Endometrium (tissue), 2 donors: ENCODE measurements around the gene TCIRG1.
A peak's percentile ranks its signal among the peaks of the same experiment; 100 is the strongest.

Experiments
- FAIRE-seq: peaks from 2 replicates; lab custom pipeline; 2012; peaks lifted over from hg19 to GRCh38; lab: Jason Lieb, UNC
- donor health status: control.
- donor health status: control.

The TCIRG1 gene

GRCh38 chr11:68016904-68017817 lies 21.7 kb upstream of the TCIRG1 start:
- FAIRE-seq = no peak

DNA sequence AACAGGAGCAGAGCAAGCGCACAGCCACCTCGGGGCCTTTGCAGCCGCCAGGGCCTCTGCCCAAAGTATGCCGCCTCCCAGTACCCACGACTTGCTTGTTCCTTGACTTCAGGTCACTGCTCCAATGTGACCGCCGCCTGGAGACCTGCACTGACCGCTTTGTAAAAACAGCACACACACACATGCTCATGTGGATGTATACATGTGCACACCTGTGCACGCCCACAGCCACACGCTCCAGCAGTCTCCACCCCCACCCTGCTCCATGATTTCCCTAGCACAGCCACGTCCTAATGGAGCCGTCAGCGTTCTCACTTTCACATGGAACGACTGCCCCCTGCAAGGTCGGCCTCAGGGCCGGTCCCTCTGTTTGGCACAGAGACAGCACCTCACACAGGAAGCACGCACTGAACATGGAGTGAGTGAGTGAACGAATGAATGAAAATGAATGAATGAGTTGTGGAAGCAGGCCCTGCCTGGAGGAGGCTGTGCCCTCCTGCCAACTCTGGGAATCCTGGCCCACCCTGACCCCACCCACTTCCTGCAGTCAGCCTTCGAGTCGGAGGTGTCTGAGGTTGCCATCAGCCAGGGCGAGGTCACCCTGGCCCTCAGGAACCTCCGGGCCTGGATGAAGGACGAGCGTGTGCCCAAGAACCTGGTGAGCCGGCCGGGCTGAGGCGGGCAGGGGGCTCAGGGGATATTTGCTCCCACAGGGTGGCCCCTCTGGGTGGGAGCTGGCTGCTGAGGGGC lies 20.7 kb upstream of the TCIRG1 start:
- no peak for FAIRE-seq

DNA sequence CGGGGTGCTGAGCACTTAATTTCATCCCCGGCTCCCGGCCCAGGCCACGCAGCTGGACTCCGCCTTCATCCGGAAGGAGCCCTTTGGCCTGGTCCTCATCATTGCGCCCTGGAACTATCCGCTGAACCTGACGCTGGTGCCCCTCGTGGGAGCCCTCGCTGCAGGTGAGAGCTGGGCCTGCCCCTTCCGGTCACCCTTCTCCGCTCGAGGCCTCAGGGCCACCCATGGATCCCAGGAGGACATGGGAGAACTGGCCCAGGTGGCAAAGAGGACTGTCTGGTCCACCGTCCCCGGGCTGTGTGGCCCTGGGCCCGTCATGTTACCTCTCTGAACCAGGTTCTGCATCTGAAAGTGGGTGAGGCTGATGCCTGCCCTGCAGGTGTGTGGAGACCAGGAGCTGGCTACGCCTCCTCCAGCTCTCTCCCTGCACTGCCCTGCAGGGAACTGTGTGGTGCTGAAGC lies 20.1 kb upstream of the TCIRG1 start:
- no peak for FAIRE-seq

- FAIRE-seq = no peak
These were observed 19.3 kb upstream of the TCIRG1 start for GRCh38 chr11:68019486-68019885.

DNA sequence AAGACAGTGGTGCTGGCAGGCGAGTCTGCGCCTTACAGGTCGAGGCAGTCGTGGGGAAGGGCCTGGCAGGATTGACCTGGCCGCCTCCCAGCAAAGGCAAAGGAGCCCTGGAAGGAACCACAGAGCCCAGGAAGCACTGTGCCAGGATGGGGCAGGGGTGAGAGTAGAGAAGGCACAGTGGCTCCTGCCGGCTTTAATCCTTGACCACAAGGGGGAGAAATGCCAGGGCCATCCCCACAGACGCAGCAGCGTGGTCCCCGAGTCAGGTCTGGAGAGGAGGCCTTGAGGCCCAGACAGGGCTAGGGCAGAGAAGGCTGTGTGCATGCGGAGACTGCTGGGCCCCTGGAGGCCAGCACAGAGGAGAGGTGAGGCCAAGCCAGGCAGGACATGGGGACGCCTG lies 18.2 kb upstream of the TCIRG1 start:
- no peak for FAIRE-seq

- no peak for FAIRE-seq
These were observed 17.5 kb upstream of the TCIRG1 start for GRCh38 chr11:68021167-68021787.

- FAIRE-seq = no peak
These were observed 16.3 kb upstream of the TCIRG1 start for GRCh38 chr11:68022531-68022930.

DNA sequence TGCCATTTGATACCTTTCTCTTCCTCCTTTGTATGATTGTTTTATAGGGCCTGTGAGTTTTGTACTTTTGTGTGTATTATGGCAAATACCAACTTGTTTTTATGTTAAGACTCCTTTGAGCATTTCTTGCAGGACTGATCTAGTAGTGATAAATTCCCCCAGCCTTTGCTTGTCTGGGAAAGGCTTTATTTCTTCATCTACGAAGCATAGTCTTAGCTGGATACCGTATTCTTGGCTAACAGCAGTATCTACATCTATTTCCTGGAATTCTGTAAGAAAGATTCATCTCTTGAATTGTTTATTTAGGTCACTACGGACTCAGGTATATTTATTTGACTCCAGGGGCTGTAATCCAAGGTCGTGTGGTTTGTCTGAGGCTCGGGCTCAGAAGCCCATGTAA lies 14.3 kb upstream of the TCIRG1 start:
- FAIRE-seq = no peak

- no peak for FAIRE-seq
These were observed 13.8 kb upstream of the TCIRG1 start for GRCh38 chr11:68025047-68025446.

- FAIRE-seq = no peak
These were observed 12.3 kb upstream of the TCIRG1 start for GRCh38 chr11:68026391-68027105.

DNA sequence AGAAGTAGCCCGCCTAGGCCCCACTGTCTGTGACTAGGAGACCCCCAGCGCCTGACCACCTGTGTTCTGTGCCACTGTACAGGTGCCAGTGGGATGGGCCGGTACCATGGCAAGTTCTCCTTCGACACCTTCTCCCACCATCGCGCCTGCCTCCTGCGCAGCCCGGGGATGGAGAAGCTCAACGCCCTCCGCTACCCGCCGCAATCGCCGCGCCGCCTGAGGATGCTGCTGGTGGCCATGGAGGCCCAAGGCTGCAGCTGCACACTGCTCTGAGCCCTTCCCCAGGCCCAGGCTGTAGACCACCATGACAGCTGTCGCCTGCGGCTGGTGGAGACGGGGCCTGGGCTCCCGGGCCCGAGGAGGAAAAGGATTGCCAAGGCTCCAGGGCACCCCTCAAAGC lies 11.2 kb upstream of the TCIRG1 start:
- no peak for FAIRE-seq

DNA sequence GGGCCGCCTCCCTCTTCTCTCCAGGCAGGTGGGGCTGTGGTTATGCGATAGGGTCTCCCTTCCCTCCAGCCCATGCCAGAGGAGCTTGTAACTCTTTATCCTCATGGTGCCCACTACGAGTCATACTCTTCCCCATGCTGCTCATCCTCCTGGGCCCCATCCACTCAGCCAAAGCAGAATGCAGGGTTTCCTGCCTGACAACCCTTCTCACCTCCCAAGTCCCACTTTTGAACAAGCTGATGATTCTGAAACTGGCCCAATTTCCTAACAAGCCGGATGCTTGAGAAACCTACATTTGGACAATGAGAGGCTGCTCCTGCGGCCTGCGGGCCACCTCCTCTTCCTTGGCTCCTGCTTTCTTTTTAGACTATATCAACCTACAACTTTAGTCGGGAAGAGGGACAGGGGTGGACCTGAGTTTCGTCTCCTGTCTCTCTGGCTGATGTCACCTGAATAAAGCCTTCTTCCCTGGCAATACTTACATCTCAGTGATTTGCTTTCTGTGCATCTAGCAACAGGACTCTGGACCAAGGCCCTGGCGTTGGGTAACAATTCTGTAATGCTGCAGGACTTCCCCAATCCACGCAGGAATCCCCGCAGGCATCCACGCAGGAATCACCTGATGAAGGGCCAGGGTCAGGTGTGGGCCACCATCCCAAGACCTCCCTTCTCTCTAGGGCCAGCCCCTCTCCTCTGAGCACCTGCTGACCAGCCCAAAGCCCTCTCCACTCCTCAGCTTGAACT lies 9.9 kb upstream of the TCIRG1 start:
- FAIRE-seq = no peak

DNA sequence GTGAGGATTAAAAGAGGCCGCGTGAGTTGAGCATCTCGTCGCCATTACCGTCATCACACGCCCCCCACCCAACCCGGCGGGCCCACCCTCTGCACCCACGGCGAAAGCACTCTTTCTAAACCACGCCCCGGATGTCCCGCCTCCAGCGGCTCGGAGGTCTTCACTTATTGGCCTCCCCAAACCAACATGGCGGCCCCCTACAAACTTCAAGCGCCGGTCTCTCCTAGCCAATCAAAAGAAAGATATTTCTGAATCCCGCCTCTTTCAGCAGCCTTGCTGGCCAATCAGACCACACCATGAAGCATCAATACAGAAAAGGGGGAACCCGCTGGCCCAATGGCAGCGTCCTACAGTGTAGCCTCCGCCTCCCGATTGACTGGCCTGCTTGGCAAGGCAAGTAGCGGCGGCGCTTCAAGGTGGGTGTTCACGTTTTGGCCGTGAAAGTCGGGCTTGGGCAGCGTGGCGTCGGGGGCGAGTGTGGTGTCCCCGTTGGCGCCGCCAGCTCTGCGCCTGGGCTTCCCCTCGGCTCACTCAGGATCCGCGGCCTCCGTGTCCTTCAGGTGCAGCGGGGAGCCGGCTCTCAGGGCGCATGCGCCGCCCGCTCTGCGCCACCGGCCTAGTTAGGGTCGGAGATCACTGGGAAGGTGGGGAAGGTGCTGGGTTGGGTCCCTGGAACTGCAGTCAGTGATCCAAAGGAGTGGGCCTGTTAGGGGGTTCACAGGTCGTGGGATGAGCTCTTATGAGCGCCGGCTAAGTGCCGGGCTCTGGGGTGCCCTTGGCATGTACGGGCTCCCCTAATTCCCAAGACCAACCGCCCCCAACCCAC lies 8.3 kb upstream of the TCIRG1 start, which contains the start of gene NDUFS8:
TSS of gene NDUFS8 (plus strand) at position 364 of the 826 bp plus-strand sequence. CDS start 1,471 bp downstream, outside the sequence.
- peak; percentile 99 for FAIRE-seq

GRCh38 chr11:68031144-68031464 lies 7.7 kb upstream of the TCIRG1 start:
- FAIRE-seq = no peak

GRCh38 chr11:68032003-68032402 lies 6.8 kb upstream of the TCIRG1 start:
- no peak for FAIRE-seq

DNA sequence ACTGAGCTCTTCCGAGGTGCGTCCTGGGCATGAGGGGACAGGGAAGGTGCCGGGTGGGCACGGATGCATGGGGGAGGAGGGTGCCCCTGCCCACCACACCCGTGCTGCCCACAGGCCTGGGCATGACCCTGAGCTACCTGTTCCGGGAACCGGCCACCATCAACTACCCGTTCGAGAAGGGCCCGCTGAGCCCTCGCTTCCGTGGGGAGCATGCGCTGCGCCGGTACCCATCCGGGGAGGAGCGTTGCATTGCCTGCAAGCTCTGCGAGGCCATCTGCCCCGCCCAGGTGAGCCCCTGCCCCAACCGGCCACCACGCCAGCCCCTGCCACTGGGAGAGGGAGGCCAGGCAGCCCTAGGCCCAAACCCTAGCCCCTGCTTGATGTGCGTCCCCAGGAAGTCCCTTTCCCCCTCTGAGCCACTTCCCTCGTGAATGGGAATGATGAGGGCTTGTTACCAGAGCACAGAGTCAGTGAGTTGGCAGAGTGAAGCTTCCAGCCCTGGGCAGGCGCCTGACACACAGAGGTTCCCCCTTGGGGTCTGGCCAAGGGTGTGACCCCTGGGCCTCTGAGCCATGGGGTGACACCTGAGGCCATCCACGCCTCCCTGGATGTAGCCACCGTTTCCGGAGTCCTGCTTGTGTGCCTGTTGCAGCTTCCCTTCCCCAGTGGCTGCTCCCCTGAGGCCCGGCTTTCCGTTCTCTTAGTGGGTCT lies 5.7 kb upstream of the TCIRG1 start:
- FAIRE-seq = no peak

DNA sequence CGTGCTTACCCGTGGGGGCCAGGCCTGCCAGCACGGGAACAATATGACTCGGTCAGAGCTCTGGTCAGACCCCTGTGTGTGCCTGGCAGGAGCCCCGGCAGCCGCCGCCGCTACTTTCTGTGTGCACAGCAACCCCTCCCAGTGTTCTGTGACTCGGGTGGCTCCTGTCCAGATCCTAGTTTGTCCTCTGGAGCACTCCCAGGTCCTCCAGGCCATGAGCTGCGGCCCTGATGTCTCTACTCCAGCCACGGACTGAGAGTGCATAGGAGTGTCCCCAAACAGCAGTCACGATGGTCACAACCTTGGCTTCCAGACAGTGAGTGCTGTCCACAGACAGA lies 5.1 kb upstream of the TCIRG1 start:
- FAIRE-seq = no peak

DNA sequence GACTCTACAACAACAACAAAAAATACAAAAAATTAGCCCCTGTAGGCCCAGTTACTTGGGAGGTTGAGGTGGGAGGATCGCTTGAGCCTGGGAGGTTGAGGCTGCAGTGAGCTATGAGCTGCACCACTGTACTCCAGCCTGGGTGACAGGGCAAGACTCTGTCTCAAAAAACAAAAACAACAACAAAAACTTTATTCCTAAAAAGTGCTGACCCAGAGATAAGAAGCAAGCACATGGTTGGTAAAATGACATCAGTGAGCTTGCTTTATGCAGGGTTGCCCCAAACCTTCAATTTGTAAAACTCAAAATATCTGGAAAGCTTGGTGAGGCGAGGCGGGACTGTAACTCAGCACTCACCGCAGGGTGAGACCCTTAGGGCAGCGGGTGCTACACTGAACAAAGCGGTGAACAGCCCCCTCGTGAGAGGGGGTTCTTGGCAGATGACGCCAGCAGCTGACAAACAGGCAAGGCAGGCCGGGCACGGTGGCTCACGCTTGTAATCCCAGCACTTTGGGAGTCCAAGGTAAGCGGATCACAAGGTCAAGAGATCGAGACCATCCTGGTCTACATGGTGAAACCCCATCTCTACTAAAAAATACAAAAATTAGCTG lies 3.5 kb upstream of the TCIRG1 start:
- no peak for FAIRE-seq

DNA sequence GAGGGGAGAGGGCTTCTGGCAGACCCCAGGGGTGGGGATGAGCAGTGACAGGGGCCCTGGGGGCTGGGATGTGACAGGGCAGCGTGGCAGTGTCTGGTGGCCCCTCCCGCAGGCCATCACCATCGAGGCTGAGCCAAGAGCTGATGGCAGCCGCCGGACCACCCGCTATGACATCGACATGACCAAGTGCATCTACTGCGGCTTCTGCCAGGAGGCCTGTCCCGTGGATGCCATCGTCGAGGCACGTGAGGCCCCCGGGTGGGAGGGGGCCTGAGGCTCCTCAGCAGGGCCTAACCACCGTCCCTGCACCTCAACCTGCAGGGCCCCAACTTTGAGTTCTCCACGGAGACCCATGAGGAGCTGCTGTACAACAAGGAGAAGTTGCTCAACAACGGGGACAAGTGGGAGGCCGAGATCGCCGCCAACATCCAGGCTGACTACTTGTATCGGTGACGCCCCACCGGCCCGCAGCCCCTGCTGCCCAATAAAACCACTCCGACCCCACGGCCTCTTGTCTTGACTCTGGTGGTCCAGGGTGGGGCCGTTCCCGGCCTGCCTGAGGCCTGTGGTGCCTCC lies 2.6 kb upstream of the TCIRG1 start:
- FAIRE-seq = no peak
